GM19351 (cell line): ENCODE measurements around the gene RAI1.

Experiments used
- ATAC-seq: cut with Tn5 transposase; IDR thresholded peaks from one replicate; pipeline ENCODE4 v1.9.1; 2021; ENCODE audit warnings: mild to moderate bottlenecking, moderate library complexity; ENCODE audit not compliant: unreplicated experiment

The RAI1 gene

DNA sequence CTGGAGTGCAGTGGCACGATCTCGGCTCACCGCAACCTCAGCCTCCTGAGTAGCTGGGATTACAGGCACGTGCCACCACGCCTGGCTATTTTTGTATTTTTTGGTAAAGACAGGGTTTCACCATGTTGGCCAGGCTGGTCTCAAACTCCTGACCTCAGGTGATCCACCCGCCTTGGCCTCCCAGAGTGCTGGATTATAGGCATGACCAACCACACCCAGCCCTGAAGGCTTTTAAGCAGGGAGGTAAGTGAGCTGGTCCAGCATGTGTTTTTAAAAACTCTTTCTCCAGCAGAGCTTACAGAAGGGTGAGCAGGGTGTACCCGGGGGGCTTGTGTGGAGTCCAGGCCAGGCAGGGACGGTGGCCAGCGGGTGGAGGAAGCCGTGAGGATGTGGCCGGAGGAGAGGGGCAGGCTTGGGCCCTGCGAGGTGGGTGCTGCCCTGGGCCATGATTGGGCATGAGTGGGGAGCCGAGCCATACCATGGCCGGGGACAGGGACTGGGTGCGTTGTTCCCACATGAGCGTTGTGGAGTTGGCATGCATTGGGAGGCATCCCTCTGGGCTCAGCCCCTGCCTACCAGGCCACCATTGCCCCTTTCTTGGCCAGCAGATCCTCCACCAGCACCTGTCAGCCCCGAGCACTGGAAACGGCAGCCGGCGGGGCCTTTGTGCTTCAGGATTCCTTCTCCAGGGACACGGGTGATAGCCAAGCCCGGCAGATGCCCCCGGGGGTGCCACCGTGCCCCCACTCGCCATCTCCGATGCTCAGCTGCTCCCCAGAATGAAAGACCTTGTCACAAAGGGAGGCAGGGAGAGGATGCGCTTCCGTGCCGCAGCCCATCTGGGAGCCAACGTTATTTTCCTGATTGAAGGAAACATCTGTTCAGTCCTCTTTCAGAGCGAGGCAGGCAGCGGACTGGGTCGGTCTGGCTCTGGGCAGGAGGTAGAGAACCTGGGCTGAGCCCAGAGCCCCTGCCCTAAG is 64.5 kb downstream of the RAI1 start:
- no peak for ATAC-seq

GRCh38 chr17:17748179-17748578 is 66.9 kb downstream of the RAI1 start:
- no peak for ATAC-seq

GRCh38 chr17:17748604-17749003 is 67.3 kb downstream of the RAI1 start:
- no peak for ATAC-seq

- ATAC-seq: no peak
Measured at GRCh38 chr17:17749025-17749772, 67.9 kb downstream of the RAI1 start.

GRCh38 chr17:17749921-17750320 is 68.7 kb downstream of the RAI1 start:
- ATAC-seq: no peak

- ATAC-seq: no peak
Measured at GRCh38 chr17:17750881-17751280, 69.6 kb downstream of the RAI1 start.

DNA sequence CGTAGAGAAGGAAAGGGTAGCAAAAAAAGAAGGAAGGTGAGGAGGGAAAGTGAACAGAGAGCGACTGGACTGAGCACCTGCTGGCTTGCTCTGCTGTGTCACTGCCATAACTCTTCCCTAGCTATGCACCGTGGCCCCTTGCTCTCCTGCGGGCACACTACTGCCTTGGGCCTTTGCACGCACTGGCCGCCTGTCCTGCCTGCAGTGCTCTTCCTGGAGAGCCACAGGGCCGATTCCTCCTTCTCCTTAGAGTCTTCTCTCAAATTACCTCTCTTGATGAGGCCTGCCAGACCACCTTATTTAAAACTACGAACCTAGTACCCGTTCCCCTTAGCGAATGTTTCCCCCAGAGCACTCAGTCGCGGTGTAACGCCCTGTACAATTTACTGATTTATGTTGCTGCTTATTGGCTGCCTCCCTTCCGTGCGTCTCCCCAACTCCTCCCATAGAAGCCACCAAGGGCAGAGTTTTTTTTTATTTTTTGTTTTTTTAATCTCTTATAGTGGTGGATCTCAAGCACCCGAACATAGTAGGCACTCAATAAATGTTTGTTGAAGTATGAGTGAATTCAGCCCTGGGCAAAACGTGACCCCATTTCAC is 70.3 kb downstream of the RAI1 start:
- ATAC-seq: no peak

DNA sequence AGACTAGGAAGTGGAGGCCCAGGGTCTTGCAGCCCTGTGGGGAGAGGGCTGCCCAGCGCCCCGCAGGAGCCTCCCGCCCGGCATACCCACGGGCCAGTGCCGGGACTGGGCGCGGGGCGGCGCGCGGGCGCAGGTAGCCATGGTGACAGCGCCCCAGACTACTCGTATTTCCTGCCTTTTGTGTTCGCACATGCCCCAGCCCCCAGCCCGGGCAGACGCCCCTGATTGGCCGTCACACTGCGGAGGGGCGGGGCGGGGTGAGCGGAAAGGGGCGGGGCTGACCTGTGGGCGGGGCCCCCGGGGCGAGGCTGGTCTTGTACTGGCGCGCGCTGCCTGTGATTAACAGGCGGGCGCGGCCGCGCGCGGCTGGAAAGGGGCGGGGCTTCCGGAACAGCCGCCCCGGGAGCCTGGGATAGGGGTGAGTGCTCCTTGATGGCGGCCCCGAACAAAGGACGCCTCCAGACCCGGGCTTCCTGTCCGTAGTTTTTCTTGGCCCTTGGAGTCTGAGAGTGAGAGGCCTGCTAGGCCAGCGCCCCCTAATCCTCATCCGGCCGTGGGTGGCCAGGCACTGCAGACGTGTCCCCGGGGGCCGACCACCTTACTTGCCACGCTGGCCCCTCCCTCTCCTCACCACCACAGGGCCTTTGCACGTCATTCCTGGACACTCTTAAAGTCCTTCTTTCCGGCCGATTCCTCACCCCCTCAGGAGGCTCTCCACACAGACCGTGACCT is 71.0 kb downstream of the RAI1 start:
- peak; percentile 84 for ATAC-seq

- ATAC-seq: no peak
Measured at GRCh38 chr17:17752821-17753321, 71.6 kb downstream of the RAI1 start.

- ATAC-seq: no peak
Measured at GRCh38 chr17:17754719-17755686, 73.7 kb downstream of the RAI1 start.

GRCh38 chr17:17755715-17756114 is 74.5 kb downstream of the RAI1 start:
- no peak for ATAC-seq

GRCh38 chr17:17757391-17757791 is 76.1 kb downstream of the RAI1 start:
- ATAC-seq: no peak

- ATAC-seq: no peak
Measured at GRCh38 chr17:17757956-17758845, 76.9 kb downstream of the RAI1 start.

DNA sequence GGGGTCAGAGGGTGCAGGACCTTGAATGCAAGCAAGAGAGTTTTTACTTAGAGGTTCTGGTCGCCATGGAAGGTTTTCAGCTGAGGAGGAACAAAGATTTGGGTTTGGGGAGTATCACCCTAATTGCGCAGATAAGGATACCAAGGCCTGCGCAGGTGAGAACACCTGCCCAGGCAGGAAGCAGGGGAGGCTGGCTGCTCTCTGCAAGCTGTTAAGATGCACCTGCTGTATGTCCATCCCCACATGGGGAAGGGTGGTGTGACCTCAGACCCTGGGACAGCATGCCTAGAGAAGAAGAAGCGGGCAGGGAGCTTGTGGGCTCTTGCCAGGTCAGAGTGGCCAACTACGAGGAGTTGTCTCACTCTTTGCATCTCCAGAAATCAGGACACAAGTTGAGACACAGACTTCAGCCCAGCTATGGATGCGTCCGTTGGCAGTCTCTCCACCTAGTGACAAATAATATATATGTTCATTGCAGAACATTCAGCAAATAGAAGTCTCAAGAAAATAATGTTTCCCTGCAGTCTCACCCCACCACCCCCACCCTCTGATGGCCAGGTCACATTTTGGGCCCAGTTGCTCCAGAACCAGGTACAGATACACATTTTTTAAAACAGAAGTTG is 77.8 kb downstream of the RAI1 start:
- no peak for ATAC-seq

DNA sequence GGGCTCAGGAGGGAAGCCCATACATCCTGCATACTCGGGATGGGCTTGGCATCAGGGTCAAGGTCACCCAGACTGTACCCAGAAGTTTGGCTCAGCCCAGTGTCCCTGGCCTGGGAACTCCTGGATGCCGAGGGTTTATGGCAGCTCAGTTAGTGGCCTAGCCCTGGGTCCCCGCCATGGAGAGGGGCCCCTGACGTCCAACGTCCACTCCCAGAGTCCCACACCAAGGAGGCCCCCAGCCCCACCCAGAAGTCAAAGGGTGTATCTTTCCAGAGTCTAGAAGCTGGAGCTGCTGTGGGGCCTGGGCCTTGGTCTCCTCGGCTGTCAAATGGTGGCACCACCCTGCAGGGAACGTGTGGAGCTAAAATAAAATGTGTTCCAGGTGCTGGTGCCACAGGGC is 79.1 kb downstream of the RAI1 start:
- ATAC-seq: no peak

DNA sequence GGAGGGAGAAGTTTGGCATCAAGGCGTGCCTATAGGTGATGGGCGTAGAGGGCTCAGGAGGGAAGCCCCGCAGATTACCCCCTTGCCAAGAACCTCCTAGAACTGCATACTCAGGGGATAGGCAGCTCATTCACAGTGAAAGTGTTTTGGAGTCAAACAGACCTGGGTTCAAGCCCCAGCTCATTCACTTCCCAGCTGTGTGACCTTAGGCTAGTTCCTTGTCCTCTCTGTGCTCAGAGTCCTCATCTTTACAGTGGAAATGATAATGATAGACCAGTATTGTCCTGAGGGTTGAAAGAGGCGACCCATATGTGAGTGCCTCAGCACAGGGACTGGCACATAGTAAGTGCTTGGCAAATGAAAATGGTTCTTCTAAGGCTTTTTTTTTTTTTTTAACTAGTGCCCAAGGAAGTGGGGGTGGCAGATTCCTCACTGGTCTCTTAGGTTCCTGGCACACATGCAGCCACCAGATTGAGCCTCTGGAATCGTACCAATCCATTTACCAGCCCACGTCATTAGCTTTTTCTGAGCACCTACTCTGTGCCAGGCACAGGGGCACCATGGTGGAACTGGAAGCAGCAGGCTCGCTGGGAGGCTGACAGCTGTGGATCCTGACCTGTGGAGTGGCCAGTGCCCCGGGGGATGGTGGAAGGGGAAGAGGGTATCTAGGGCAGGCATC is 79.8 kb downstream of the RAI1 start:
- ATAC-seq: no peak

GRCh38 chr17:17761894-17762743 is 80.9 kb downstream of the RAI1 start:
- ATAC-seq: no peak
